Spleen (tissue), 7 donors: ENCODE results near the gene DRD1.

ENCODE experiments used
- CTCF ChIP-seq, 11 experiments: fragments of 200-600 bp in 7 of 11; fragments of 450-650 bp in 4 of 11; sonication (generic) in 4 of 11; IDR thresholded peaks in 8 of 11; conservative IDR thresholded peaks in 3 of 11; 1 replicate in 7 of 11; 2 replicates in 4 of 11; pipeline versions ENCODE4 v1.4.0 to v1.8.0; 2016 to 2021; ENCODE audit warnings: antibody characterized with exemption in 11 of 11, inconsistent platforms in 4 of 11, mild to moderate bottlenecking in 1 of 11
- POLR2AphosphoS5 ChIP-seq, 3 donors: sonication (generic); formaldehyde crosslinking; IDR thresholded peaks; one replicate each; pipeline ENCODE4 v1.5.1; 2017; ENCODE audit warnings: antibody characterized with exemption in 3 of 3
- donor health status: DM: no; HTN: no; CAD: no; lungs with moderate emphysema.
- donor health status: DM: no; HTN: no; CAD: no.
- donor health status: DM: no; HTN: no; CAD: no.

GRCh38 chr5:175475248-175475647 lies 31.3 kb upstream of the DRD1 start:
- TF ChIP-seq CTCF (IDR thresholded peaks at IDR 0.05 in 8 of 11, conservative IDR thresholded peaks at IDR 0.05 in 3 of 11) (no peak), POLR2AphosphoS5 (IDR thresholded peaks at IDR 0.05) (no peak)
